ENCODE data around the gene MICAL3. TPM values are rescaled to one million over a fixed set of nuclear protein-coding genes. Genes with fewer than 3 reads are reported as not detected.
"Not testable (repeated sequence)": the region's sequence is repeated elsewhere in the genome, so short reads cannot be mapped to it uniquely, and the experiment has no call there.

Gene MICAL3
- polyA plus RNA-seq, 4 donors: 3.2 to 31.4 (median 10.0) TPM

DNA sequence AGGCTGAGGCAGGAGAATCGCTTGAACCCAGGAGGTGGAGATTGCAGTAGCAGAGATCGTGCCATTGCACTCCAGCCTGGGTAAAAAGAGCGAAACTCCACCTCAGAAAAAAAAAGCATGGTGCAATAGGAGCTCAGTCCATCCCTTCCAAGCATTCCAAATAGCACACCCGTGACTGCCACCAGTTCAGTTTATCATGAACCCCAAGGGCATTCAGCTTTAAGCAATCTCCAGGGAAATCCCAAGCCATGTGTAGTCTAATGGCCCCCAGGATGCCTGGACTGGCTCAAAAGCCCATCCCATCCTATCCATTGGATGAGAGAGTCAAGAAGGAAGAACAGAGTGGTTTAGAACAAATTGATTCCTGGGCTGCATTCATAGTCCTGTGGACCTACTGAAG, 16.2 kb downstream of the MICAL3 start:
- no peaks in the 10 kb centered on the region for H3K36me3 ChIP-seq (ENCODE audit: control insufficient read depth in 3 of 3, insufficient read depth in 2 of 3, low read depth in 1 of 3, low read length in 3 of 3)
- no peak overlapping the region for H3K27ac ChIP-seq (ENCODE audit: low read depth in 1 of 3, low read length in 2 of 3)
- H3K27me3 ChIP-seq (ENCODE audit: control insufficient read depth in 3 of 3, insufficient read depth in 3 of 3, low read length in 3 of 3): no peaks in the 10 kb centered on the region
- 94 to 97% (median 97%) methylated on average over 4 of the region's 4 CpGs for WGBS, 3 donors
- H3K9me3 ChIP-seq (ENCODE audit: control insufficient read depth in 2 of 2, insufficient read depth in 1 of 2, low read depth in 1 of 2, low read length in 1 of 2): no peaks in the 10 kb centered on the region
- DNase-seq (no peak), FAIRE-seq (no peak)
- no peaks in the 10 kb centered on the region for H3K4me1 ChIP-seq (ENCODE audit: control insufficient read depth in 3 of 3, insufficient read depth in 2 of 3, low read depth in 1 of 3, low read length in 2 of 3)
- no peak overlapping the region for H3K4me3 ChIP-seq (ENCODE audit: low read depth in 1 of 3, low read length in 3 of 3)

GRCh38 chr22:18005201-18005926, 19.0 kb downstream of the MICAL3 start:
- FAIRE-seq (no peak), DNase-seq (no peak)
- H3K27ac ChIP-seq (ENCODE audit: low read depth in 1 of 3, low read length in 2 of 3): no peak overlapping the region
- H3K4me1 ChIP-seq (ENCODE audit: control insufficient read depth in 3 of 3, insufficient read depth in 2 of 3, low read depth in 1 of 3, low read length in 2 of 3): no peaks in the 10 kb centered on the region
- WGBS, 3 donors: 70 to 86% (median 83%) methylated on average over 8 of the region's 8 CpGs
- H3K4me3 ChIP-seq (ENCODE audit: low read depth in 1 of 3, low read length in 3 of 3): no peak overlapping the region
- H3K9me3 ChIP-seq (ENCODE audit: control insufficient read depth in 2 of 2, insufficient read depth in 1 of 2, low read depth in 1 of 2, low read length in 1 of 2): no peaks in the 10 kb centered on the region
- H3K36me3 ChIP-seq (ENCODE audit: control insufficient read depth in 3 of 3, insufficient read depth in 2 of 3, low read depth in 1 of 3, low read length in 3 of 3): no peaks in the 10 kb centered on the region
- H3K27me3 ChIP-seq (ENCODE audit: control insufficient read depth in 3 of 3, insufficient read depth in 3 of 3, low read length in 3 of 3): no peaks in the 10 kb centered on the region

DNA sequence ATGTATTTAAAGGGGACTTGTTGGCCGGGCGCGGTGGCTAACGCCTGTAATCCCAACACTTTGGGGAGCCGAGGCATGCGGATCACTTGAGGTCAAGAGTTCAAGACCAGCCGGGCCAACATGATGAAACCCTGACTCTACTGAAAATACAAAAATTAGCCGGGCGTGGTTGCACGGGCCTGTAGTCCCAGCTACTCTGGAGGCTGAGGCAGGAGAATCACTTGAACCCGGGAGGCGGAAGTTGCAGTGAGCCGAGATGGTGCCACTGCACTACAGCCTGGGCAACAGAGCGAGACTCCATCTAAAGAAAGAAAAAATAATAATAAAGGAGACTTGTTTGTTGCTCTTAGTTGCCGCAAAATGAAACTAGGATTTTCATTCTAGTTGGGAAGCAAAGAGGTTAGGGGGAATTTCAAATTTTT, 22.5 kb downstream of the MICAL3 start:
- H3K9me3 ChIP-seq (ENCODE audit: control insufficient read depth in 2 of 2, insufficient read depth in 1 of 2, low read depth in 1 of 2, low read length in 1 of 2); H3K4me1 ChIP-seq (ENCODE audit: control insufficient read depth in 3 of 3, insufficient read depth in 2 of 3, low read depth in 1 of 3, low read length in 2 of 3); FAIRE-seq; H3K36me3 ChIP-seq (ENCODE audit: control insufficient read depth in 3 of 3, insufficient read depth in 2 of 3, low read depth in 1 of 3, low read length in 3 of 3); H3K27me3 ChIP-seq (ENCODE audit: control insufficient read depth in 3 of 3, insufficient read depth in 3 of 3, low read length in 3 of 3); DNase-seq: not testable (repeated sequence)
- peak overlapping the region; percentile 29 to 94 (median 54) for H3K4me3 ChIP-seq (ENCODE audit: low read depth in 1 of 3, low read length in 3 of 3)
- H3K27ac ChIP-seq (ENCODE audit: low read depth in 1 of 3, low read length in 2 of 3): peak overlapping the region; percentile 78 to 95 (median 95)
- WGBS, 3 donors: 37 to 40% (median 38%) methylated on average over 15 of the region's 15 CpGs

DNA sequence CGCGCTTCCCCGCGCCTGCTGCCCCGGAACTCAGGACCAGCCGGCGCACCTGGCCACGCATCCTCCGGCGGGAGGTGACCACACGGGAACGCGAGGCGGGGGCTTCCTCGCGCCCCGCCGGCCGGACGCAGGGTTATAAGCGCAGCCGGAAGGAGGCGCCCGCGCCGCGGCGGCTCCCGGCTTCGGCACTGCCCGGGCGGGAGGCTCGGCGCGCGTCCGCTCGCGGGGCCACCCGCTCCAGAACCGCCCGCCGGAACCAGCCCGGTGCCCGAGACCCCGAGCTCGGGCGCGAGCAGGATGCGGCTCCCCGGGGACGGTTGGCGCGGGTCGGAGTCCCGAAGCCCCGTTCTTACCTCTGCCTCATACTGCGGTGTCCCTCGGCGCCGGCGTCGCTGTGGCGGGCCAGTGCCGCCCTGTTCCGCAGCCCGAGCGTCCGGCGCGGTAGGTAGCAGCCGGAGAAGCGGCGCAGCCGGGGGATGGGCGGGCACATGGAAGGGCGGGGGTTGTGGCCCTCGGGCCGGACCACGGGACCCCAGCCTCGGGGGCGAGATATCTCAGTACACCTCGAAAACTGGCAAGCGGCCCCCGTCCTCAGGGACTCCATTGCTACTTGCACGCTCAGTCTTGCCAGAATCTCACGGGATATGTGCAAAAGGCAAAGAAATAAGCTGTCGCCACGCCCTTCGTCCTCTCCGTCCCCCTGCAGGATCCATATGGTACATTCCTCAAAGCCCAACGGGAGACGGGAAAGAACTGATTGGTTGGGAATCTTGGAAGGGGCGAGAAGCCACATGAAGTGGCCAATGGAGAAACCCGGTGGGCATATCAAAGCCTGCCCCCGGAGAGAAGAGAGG, 23.1 kb downstream of the MICAL3 start:
- no peaks in the 10 kb centered on the region for H3K36me3 ChIP-seq (ENCODE audit: control insufficient read depth in 3 of 3, insufficient read depth in 2 of 3, low read depth in 1 of 3, low read length in 3 of 3)
- no peaks in the 10 kb centered on the region for H3K27me3 ChIP-seq (ENCODE audit: control insufficient read depth in 3 of 3, insufficient read depth in 3 of 3, low read length in 3 of 3)
- peak overlapping the region; percentile 78 to 95 (median 95) for H3K27ac ChIP-seq (ENCODE audit: low read depth in 1 of 3, low read length in 2 of 3)
- no peaks in the 10 kb centered on the region for H3K4me1 ChIP-seq (ENCODE audit: control insufficient read depth in 3 of 3, insufficient read depth in 2 of 3, low read depth in 1 of 3, low read length in 2 of 3)
- no peaks in the 10 kb centered on the region for H3K9me3 ChIP-seq (ENCODE audit: control insufficient read depth in 2 of 2, insufficient read depth in 1 of 2, low read depth in 1 of 2, low read length in 1 of 2)
- peak overlapping the region; percentile 54 to 94 (median 93) for H3K4me3 ChIP-seq (ENCODE audit: low read depth in 1 of 3, low read length in 3 of 3)
- DNase-seq: peak; percentile 96
- WGBS, 3 donors: 1% methylated on average over 61 to 96 of the region's 96 CpGs
- no peak for FAIRE-seq

- H3K4me1 ChIP-seq (ENCODE audit: control insufficient read depth in 3 of 3, insufficient read depth in 2 of 3, low read depth in 1 of 3, low read length in 2 of 3): no peaks in the 10 kb centered on the region
- no peak for FAIRE-seq
- DNase-seq: peak in 1 of 2 donors; percentile 69
- no peaks in the 10 kb centered on the region for H3K27me3 ChIP-seq (ENCODE audit: control insufficient read depth in 3 of 3, insufficient read depth in 3 of 3, low read length in 3 of 3)
- H3K9me3 ChIP-seq (ENCODE audit: control insufficient read depth in 2 of 2, insufficient read depth in 1 of 2, low read depth in 1 of 2, low read length in 1 of 2): no peaks in the 10 kb centered on the region
- 3 to 6% (median 3%) methylated on average over 34 to 52 of the region's 52 CpGs for WGBS, 3 donors
- H3K27ac ChIP-seq (ENCODE audit: low read depth in 1 of 3, low read length in 2 of 3): peak overlapping the region; percentile 42 to 95 (median 78)
- no peaks in the 10 kb centered on the region for H3K36me3 ChIP-seq (ENCODE audit: control insufficient read depth in 3 of 3, insufficient read depth in 2 of 3, low read depth in 1 of 3, low read length in 3 of 3)
- H3K4me3 ChIP-seq (ENCODE audit: low read depth in 1 of 3, low read length in 3 of 3): peak overlapping the region; percentile 54 to 94 (median 93)
Measured at GRCh38 chr22:18000441-18001039, 23.8 kb downstream of the MICAL3 start.

GRCh38 chr22:17999851-18000250, 24.5 kb downstream of the MICAL3 start:
- H3K4me3 ChIP-seq (ENCODE audit: low read depth in 1 of 3, low read length in 3 of 3): peak overlapping the region in 2 of 3 donors; percentile 54 to 93
- H3K36me3 ChIP-seq (ENCODE audit: control insufficient read depth in 3 of 3, insufficient read depth in 2 of 3, low read depth in 1 of 3, low read length in 3 of 3): no peaks in the 10 kb centered on the region
- no peak for FAIRE-seq
- no peaks in the 10 kb centered on the region for H3K9me3 ChIP-seq (ENCODE audit: control insufficient read depth in 2 of 2, insufficient read depth in 1 of 2, low read depth in 1 of 2, low read length in 1 of 2)
- 36 to 55% (median 50%) methylated on average over 8 of the region's 8 CpGs for WGBS, 3 donors
- no peak overlapping the region for H3K27ac ChIP-seq (ENCODE audit: low read depth in 1 of 3, low read length in 2 of 3)
- no peak for DNase-seq
- no peaks in the 10 kb centered on the region for H3K4me1 ChIP-seq (ENCODE audit: control insufficient read depth in 3 of 3, insufficient read depth in 2 of 3, low read depth in 1 of 3, low read length in 2 of 3)
- H3K27me3 ChIP-seq (ENCODE audit: control insufficient read depth in 3 of 3, insufficient read depth in 3 of 3, low read length in 3 of 3): no peaks in the 10 kb centered on the region

DNA sequence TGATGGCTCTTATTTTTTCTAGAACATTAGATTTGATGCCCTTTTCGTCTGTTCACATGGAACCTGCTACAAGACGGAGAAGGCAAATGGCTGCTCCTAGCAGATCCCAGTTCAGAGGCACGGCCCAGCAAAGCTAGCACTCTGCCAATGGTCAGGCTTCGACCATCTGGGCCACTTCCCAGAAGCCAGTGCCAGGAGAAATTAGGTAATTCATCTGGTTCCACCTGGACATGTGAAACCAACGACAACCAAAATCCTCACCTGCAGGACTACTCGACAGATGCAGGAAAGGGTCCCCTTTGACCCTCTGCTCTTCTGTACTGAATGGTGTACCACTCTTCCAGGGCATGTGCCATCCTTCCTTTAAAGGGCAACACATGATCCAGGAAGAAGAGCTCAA, 25.4 kb downstream of the MICAL3 start:
- Histone ChIP-seq H3K36me3 (ENCODE audit: control insufficient read depth in 3 of 3, insufficient read depth in 2 of 3, low read depth in 1 of 3, low read length in 3 of 3) (no peaks in the 10 kb centered on the region), H3K4me1 (ENCODE audit: control insufficient read depth in 3 of 3, insufficient read depth in 2 of 3, low read depth in 1 of 3, low read length in 2 of 3) (no peaks in the 10 kb centered on the region), H3K27me3 (ENCODE audit: control insufficient read depth in 3 of 3, insufficient read depth in 3 of 3, low read length in 3 of 3) (no peaks in the 10 kb centered on the region), H3K27ac (ENCODE audit: low read depth in 1 of 3, low read length in 2 of 3) (no peak overlapping the region), H3K4me3 (ENCODE audit: low read depth in 1 of 3, low read length in 3 of 3) (no peak overlapping the region), H3K9me3 (ENCODE audit: control insufficient read depth in 2 of 2, insufficient read depth in 1 of 2, low read depth in 1 of 2, low read length in 1 of 2) (no peaks in the 10 kb centered on the region)
- WGBS, 3 donors: 89 to 91% (median 90%) methylated on average over 6 of the region's 6 CpGs
- FAIRE-seq: no peak
- no peak for DNase-seq

DNA sequence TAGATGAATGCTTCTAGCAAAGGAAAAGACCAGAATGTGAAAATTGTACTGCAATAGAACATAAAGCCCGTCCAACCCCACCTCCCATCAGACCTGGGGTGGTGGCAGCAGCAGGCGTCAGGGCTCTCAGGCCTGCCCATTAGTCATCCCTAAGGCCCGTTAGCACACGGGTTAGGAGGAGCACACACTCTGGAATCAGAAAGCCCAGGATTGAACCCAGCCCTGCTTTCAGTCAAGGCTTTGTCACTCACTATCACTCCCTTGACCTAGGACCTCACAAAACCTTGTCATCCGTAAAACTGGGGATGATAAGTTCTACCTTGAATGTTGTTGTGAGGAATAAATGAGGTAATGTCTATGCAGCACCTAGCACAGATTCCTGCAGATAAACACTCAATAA, 26.9 kb downstream of the MICAL3 start:
- Histone ChIP-seq H3K4me3 (ENCODE audit: low read depth in 1 of 3, low read length in 3 of 3) (no peak overlapping the region), H3K9me3 (ENCODE audit: control insufficient read depth in 2 of 2, insufficient read depth in 1 of 2, low read depth in 1 of 2, low read length in 1 of 2) (no peaks in the 10 kb centered on the region), H3K27me3 (ENCODE audit: control insufficient read depth in 3 of 3, insufficient read depth in 3 of 3, low read length in 3 of 3) (no peaks in the 10 kb centered on the region), H3K4me1 (ENCODE audit: control insufficient read depth in 3 of 3, insufficient read depth in 2 of 3, low read depth in 1 of 3, low read length in 2 of 3) (peaks cover 0 to 1% (median 0%) of the 10 kb centered on the region in 3 donors), H3K27ac (ENCODE audit: low read depth in 1 of 3, low read length in 2 of 3) (no peak overlapping the region), H3K36me3 (ENCODE audit: control insufficient read depth in 3 of 3, insufficient read depth in 2 of 3, low read depth in 1 of 3, low read length in 3 of 3) (no peaks in the 10 kb centered on the region)
- 69 to 71% (median 70%) methylated on average over 5 of the region's 5 CpGs for WGBS, 3 donors
- no peak for FAIRE-seq
- DNase-seq: no peak
